Daoy (cell line): ENCODE measurements around the gene MOB3B. TPM values are rescaled to one million over a fixed set of nuclear protein-coding genes. Genes with fewer than 3 reads are reported as not detected.

ENCODE experiments used
- DNase-seq: peaks from one replicate; pipeline ENCODE4 v3.0.0-alpha.2; 2015; ENCODE audit warnings: low read depth
- total RNA-seq: library from RNA; depleted of rRNA; stranded (reverse); fragments of >200 nt; shearing (Covaris generic); gene quantifications from 2 replicates; pipeline ENCODE4 v1.2.3, GENCODE V29; 2014; rRNA removed

MOB3B gene
- 0.83 and 0.91 TPM in 2 replicates for total RNA-seq

- peak; percentile 84 for DNase-seq
Observed at GRCh38 chr9:27529316-27530278, at the start of gene MOB3B. Gene MOB3B (minus strand): TSS chr9:27529814. CDS start chr9:27455550, 74,264 bp downstream.

GRCh38 chr9:27573634-27574590 lies 44.3 kb upstream of the MOB3B start:
- peak; percentile 99 for DNase-seq

GRCh38 chr9:27572918-27573633 lies 43.5 kb upstream of the MOB3B start, which contains the start of gene C9orf72:
Gene C9orf72 (minus strand): TSS chr9:27573481. CDS start chr9:27567120, 6,361 bp downstream.
- peak; percentile 85 for DNase-seq

GRCh38 chr9:27572566-27572917 lies 42.9 kb upstream of the MOB3B start:
- DNase-seq, result peak; percentile 64

- DNase-seq, result no peak
Observed at GRCh38 chr9:27572061-27572460, 42.4 kb upstream of the MOB3B start.

- DNase-seq, result no peak
Observed at GRCh38 chr9:27571011-27571410, 41.4 kb upstream of the MOB3B start.

GRCh38 chr9:27569406-27569805 lies 39.8 kb upstream of the MOB3B start:
- DNase-seq, result peak; percentile 18

GRCh38 chr9:27566118-27566517 lies 36.5 kb upstream of the MOB3B start:
- DNase-seq, result no peak

- DNase-seq, result no peak
Observed at GRCh38 chr9:27565696-27566095, 36.1 kb upstream of the MOB3B start.

GRCh38 chr9:27564670-27565069 lies 35.1 kb upstream of the MOB3B start:
- DNase-seq, result no peak

GRCh38 chr9:27563738-27564430 lies 34.3 kb upstream of the MOB3B start:
- DNase-seq, result no peak

- DNase-seq, result no peak
Observed at GRCh38 chr9:27561685-27562084, 32.1 kb upstream of the MOB3B start.

GRCh38 chr9:27560457-27560856 lies 30.8 kb upstream of the MOB3B start:
- DNase-seq, result no peak

GRCh38 chr9:27558307-27558706 lies 28.7 kb upstream of the MOB3B start:
- DNase-seq, result no peak

GRCh38 chr9:27556470-27556869 lies 26.9 kb upstream of the MOB3B start:
- no peak for DNase-seq

GRCh38 chr9:27554712-27555111 lies 25.1 kb upstream of the MOB3B start:
- no peak for DNase-seq

- DNase-seq, result no peak
Observed at GRCh38 chr9:27549196-27549755, 19.7 kb upstream of the MOB3B start.

- peak; percentile 20 for DNase-seq
Observed at GRCh38 chr9:27548055-27548741, 18.6 kb upstream of the MOB3B start.

- DNase-seq, result no peak
Observed at GRCh38 chr9:27545471-27545870, 15.9 kb upstream of the MOB3B start.

GRCh38 chr9:27542508-27542907 lies 12.9 kb upstream of the MOB3B start:
- DNase-seq, result no peak
